K562 (cell line): ENCODE measurements around the gene RET.

ENCODE experiments used
- EZH2 ChIP-seq: IDR thresholded peaks from 2 replicates; pipeline ENCODE4 v1.6.1; 2012; ENCODE audit warnings: low read depth, mild to moderate bottlenecking, inconsistent platforms, low read length, borderline replicate concordance
- KDM1A ChIP-seq, 2 experiments: fragments of 450-650 bp; IDR thresholded peaks; 2 replicates each; pipeline ENCODE4 v1.6.1; 2016; ENCODE audit warnings: mild to moderate bottlenecking in 2 of 2
- POLR2A ChIP-seq: fragments of 450-650 bp; conservative IDR thresholded peaks from 2 replicates; pipeline ENCODE4 v1.6.1; 2016
- ZNF445 ChIP-seq: fragments of 250-450 bp; sonication (Bioruptor Pico); IDR thresholded peaks from 2 replicates; pipeline ENCODE4 v1.4.0; 2020; ENCODE audit warnings: low read depth, mild to moderate bottlenecking, moderate library complexity

GRCh38 chr10:43131906-43132305 is 55.0 kb downstream of the RET start:
- TF ChIP-seq KDM1A (IDR thresholded peaks at IDR 0.05), result no peak
- TF ChIP-seq ZNF445, result no peak
- TF ChIP-seq EZH2, result no peak
- no peak for TF ChIP-seq POLR2A
